Inferior parietal cortex (tissue), 1 donor: Measurements from ENCODE around the gene GAS2.
"Not testable (repeated sequence)": the region's sequence is repeated elsewhere in the genome, so short reads cannot be mapped to it uniquely, and the experiment has no call there.

Experiments used
- DNase-seq: peaks from one replicate; pipeline ENCODE4 v3.0.0-alpha.2; 2016; ENCODE audit errors: extremely low spot score

Gene GAS2

DNA sequence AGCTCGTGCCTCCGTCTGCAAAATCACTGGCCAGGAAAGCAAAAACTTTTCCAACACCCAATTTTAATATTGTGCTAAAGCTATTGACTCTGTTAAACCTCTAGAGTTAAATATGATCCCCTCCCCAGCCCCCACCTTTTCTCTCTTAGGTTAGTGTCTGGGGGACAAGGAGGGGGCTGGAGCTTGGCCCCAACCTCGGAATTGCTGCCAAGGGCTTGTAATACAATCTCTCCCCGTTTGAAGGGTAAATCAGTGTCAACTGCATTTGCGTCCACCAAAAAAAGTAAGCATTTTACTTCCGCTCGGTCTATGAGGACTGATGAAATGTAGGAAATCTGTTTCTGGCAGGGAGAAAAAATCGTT lies at the start of gene GAS2:
TSS of gene GAS2 (plus strand) at position 287 of the 363 bp plus-strand sequence. CDS start 8,259 bp downstream, outside the sequence.
- DNase-seq = no peak

DNA sequence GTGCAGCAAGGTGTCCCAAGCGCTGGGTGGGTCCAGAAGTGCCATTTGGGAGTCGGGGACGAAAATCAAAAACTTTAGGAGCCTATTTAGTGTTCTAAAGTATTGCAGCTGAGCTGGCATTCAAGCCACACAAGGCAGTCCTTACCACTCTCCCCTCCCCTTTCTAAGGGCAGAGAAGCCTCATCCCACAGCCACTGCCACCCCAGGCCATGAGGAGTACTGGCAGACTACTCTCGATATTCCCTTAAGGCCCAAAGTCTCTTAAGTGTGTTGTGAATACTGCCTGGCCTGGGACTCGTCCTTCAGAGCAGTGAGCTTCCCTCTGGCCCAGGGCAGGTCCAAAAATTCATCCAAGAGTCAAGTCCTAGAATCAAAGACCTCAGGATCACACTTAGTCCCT lies 48.5 kb upstream of the GAS2 start:
- no peak for DNase-seq

DNA sequence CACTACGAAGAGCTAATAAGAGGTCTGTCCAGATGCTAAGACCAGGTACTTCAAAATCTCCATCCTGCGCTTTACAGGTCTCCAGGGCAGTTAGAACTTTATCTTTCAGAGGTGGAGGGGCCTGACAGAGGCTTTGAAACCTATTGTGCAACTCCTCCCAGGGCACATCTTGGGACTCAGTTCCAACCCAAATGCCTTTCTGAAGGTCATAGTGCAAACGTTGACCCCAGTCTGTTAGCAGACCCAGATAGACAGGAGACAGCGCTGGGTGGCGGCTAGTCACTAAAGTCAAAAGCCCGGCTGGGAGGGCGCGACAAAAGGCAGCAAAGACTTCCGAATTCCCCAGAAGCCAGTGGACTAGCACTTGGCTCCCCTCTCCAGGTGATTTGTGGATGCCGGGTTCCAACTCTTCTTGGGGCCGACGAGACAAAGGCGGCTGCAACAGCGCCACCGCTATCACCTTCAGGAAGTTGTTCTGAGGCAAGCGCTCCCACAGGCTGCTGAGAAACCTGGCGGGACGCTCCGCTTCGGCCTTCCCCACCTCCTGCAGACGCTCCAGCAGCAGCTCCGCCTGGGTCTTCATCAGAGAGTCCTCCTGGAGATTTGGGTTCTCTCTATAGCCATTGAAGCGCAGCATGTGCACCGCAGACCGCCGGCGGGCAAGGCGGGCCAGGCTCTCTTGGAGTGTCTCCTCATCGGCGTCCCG lies 41.5 kb upstream of the GAS2 start:
- DNase-seq = peak; percentile 67

DNA sequence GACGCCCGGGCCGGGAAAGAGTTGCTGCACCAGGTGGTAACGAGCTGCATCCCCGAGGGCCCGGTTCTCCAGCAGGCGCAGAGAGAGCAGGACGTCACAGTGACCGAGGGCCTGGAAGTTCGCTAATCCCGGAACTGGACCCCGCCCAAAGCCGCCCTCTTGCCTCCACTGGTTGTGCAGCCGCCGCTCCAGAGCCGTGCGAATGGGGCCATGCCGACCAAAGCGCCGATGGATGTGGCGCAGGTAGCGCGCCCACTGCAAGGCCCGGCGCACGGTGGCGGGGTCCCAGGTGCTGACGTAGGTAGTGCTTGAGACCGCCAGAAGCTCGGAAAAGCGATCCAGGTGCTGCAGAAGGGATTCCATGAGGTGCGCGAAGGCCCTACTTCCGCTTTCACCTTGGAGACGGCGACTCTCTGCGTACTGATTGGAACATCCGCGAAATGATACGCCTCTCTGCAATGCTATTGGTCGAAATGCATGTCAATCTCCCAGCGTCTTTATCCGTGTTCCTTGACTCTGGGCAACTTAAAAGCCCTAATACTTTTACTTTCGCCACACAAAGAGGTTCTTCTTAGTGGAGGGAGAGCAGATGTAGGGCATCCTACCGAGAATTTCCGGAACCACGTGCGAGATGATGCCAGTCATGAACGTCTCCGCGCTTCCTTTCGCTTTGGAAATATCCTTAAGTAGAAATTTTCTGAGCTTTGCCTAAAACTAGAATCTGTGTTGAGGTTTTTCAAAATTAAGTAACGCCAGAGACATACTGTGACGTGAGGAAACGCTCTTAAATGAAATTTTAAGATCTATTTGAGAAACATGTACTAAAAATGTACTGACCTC lies 40.7 kb upstream of the GAS2 start, which contains the start of gene FANCF:
TSS of gene FANCF (minus strand) at position 376 of the 840 bp plus-strand sequence. CDS start at position 363, 13 bp downstream.
- DNase-seq = peak; percentile 100

DNA sequence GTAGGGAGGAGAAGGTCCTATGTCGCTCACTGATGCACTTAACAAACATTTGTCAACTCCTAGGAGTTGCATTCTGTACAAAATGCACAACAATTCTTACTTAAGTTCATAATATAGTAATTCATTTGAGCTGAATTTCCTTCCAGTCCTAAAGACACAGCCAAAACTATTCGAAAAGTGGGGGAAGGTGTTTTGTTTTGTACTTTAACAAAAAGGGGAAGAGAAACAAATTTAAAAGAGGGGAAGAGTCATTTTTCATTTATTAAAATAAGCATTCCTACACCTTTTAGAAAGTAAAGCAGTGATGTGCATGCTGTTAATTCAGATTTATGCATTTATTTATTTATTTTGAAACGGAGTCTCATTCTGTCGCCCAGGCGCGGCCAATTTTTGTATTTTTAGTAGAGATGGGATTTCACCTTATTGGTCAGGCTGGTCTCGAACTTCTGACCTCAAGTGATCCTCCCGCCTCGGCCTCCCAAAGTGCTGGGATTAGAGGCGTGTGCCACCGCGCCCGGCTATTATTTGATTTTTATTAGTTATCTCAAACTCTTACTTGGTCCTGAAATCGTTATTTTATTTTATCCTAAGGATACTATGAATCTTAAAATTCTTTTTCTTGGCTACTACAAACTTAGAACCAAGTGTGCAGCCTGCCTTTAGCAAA lies 39.7 kb upstream of the GAS2 start:
- no peak for DNase-seq

DNA sequence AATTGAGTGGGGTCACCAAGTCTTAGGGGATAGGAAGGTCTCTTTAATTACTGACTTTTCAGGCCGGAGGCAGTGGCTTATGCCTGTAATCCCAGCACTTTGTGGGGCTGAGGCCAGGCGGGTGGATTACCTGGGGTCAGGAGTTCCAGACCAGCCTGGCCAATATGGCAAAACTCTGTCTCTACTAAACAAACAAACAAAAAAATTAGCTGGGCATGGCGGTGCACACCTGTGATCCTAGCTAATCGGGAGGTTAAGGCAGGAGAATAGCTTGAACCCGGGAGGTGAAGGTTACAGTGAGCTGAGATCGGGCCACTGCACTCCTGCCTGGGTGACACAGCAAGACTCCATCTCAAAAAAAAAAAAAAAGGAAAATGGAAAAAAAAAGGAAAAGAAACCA lies 39.0 kb upstream of the GAS2 start:
- DNase-seq = no peak

DNA sequence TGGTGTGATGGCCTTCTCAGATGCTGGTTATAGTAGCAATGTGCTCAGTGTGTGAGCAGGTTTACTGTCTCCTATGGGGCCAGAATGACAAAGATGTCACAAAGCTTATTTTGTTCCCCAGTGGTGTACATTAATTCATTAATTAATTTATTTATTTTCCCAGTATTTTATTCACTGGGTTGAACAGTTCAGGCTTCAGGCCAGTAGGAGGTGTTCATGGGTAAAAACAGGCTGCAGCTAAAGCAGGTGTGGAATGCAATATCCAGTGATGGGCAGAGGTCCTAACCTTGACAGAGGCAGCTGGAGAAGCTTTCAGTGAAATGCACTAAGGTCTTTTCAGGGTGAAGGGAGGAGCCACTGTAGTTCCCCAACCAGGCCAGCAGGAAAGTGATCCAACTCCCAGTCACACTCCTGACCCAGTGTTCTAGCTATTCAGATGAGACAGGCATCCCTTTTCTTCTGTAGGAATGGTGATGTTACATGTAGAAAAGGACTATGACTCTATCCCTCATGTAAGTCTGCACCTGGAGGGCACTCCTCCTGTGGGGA lies 33.0 kb upstream of the GAS2 start:
- no peak for DNase-seq

DNA sequence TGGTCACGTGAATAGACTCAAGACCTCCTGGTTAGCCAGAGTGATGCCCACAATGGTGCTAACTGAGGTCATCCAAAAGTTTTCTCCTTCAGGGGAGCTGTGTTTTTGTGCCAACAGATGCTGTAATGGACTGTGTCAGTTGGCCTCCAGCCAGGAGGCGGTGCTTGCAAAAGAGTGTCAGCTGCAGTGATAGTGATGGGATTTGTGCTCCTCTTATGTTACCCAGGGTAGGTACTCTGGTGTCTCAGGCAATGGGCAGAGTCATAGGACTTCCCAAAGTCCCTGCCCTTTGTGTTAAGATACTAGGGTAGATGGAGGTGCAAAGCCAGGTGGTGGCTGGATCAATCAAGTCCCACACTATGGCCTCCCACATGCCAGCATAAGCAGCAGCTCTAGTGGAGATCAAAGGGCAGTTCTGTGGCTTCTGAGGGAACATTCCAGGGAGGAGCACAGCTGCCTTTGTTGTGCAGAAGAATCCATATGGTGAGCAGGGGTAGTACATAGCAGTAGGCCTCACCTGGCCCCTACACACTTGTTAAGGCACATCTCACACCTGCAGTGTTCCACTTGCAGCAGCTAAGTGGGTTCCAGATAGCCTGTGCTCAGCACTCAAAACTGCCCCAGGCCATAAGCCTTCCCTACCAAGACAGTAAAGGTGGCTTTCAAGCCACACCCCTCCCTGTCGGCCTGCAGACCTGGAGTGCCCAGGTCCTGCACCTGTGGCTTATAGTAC lies 31.3 kb upstream of the GAS2 start:
- DNase-seq = no peak

DNA sequence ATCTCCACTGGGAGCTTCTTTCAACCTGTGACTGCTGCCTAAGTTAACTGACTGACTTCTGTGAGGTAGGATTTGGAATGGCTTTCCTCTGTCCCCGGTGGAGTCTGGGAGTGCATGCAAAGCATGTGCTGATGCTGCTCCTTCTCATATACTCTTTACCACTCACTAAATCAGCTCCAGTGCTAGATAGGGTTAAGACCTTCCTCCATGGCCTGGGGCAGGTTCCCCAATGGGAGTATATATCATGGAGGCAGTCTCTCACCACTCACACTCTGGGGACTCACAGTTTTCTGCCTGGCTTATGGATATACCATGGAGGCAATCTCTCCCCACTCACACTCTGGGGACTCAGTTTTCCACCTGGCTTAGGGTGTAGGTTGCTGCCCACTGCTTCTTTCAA lies 30.7 kb upstream of the GAS2 start:
- no peak for DNase-seq

DNA sequence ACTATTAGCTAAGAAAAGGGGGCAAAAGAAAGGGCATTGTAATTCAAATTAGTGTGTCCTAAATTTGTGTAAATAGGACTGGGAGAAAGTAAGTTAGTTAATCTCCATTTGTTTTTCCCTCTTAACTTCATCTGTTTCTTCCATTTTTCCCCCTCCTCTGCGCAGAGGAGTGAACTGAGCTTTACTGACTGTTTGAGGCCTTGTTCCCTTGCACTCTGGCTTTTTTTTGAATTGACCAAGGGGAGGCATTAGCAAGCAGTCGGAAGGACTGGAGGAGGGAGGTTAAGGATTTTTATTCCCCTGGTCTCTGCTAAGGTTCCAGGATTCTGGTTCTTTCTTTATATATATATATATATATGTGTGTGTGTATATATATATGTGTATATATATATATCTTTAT lies 25.5 kb upstream of the GAS2 start:
- no peak for DNase-seq

DNA sequence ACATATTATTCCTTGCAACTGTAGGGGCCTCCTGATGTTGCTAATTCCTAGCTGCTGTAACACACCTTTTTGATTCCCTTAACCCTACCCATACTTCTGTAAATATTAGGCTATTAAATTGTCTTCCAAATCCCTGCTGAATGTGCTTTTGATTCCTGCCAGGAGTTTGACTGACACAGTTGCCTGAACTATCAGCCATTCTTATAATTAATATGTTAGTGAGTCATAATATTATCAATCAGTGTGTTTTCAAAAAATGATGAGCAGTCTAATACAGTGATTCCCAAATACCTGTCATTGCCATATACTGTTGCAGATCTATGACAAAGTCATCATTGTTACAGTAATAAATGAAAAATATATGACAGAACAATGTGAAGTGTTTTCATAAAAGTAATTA lies 24.9 kb upstream of the GAS2 start:
- DNase-seq = no peak

DNA sequence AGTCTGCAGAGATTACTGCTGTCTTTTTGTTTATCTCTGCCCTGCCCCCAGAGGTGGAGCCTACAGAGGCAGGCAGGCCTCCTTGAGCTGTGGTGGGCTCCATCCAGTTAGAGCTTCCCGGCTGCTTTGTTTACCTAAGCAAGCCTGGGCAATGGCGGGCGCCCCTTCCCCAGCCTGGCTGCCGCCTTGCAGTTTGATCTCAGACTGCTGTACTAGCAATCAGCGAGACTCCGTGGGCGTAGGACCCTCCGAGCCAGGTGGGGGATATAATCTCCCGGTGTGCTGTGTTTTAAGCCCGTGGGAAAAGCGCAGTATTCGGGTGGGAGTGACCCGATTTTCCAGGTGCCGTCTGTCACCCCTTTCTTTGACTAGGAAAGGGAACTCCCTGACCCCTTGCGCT lies 14.1 kb upstream of the GAS2 start:
- DNase-seq = not testable (repeated sequence)

DNA sequence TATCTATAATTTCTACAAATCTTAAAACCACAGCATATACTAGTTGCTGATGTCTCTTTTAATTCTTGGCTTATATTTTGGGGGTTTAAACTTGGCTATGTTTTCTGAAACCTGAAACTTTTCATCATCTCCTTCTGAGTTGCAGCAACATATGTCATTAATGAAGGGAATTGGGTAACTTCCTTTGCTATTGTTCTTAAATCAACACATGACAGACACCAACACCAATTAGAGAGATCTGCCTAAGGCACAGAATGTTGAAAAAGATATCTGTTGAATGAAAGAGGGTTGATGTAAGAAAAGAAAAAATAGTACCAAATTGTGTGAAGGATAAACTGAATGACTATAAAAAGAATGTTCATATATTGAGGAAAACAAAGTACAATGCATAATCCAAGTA lies 10.3 kb upstream of the GAS2 start:
- no peak for DNase-seq

DNA sequence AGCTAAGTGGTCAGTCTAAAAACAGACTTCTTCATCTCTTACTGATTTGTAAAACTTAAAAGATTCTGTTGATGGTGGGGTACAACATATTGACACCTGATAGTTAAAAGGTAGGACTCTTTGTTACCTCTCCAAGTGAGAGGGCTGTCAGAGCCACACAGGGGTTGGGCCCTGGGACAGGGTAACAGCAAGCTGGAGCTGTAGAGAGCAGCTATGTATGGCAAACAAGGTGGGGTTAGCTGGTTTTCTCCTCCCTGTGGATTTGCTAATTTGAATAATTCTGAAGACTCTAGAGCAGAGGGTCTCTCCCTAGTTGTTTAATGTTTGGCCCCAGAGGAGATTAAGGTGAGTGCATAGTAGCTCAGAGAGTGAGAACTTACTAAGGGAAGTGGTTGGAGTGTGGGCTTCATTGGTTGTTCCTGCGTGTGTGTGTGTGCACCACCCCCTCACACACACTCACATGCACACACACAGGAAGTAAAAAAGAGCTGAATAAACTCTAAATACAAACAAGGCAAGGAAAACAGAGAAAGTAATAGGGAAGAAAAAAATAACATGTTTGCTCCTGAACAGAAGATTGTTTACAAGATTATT lies 9.2 kb upstream of the GAS2 start:
- no peak for DNase-seq

DNA sequence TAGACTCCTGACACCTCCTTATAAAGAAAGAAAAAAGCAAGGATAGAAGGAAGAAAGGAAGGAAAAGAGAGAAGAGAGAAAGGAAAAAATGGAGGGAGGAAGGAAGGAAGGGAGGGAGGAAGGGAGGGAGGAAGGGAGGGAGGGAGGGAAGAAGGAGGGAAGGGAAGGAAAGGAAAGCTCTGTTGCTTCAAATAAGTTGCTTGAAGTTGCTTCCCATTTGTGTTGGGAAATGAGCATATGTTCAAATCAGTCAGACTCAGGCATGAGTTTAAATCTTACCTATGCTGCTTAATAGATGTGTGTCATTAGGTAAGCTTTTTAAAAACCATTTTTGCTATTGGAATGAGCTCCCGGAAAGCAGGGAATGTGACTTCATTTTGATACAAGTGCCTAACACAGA lies 6.6 kb upstream of the GAS2 start:
- no peak for DNase-seq

DNA sequence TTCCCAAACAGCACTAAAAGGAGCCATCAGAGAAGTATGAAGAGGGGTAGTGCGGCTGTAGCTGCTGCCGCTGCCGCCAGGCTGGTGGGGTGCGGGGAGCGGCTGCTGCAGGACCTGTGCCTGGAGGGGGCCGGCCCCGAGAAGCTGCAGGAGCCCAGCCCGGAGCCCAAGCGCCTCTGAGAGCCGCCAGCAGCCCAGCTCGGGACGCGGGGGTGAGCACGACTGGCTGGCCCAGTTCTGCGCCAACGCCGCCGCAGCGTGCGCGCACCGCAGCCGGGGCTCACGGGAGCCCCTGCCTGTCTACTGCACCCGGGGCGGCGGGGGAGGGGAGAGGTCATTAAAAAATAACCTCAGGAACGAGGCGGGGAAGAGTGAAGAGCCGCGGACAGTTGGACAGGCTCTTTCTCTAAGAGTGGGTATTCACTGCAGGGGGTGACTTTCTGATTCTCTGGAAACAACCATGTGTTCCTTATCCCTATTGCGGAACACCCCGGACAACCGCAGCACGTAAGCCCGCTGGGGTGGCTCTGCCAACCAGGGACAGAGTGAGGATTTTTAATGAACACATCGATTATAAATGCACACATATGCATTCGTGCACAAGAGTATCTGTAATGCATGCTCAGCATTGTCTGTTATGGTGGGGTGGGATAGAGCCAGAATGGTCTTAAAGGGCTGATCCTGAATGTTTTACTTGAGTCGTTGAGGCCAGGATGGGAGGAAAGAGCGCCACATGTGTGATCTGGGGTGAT lies 453 bp downstream of the GAS2 start:
- DNase-seq = no peak

DNA sequence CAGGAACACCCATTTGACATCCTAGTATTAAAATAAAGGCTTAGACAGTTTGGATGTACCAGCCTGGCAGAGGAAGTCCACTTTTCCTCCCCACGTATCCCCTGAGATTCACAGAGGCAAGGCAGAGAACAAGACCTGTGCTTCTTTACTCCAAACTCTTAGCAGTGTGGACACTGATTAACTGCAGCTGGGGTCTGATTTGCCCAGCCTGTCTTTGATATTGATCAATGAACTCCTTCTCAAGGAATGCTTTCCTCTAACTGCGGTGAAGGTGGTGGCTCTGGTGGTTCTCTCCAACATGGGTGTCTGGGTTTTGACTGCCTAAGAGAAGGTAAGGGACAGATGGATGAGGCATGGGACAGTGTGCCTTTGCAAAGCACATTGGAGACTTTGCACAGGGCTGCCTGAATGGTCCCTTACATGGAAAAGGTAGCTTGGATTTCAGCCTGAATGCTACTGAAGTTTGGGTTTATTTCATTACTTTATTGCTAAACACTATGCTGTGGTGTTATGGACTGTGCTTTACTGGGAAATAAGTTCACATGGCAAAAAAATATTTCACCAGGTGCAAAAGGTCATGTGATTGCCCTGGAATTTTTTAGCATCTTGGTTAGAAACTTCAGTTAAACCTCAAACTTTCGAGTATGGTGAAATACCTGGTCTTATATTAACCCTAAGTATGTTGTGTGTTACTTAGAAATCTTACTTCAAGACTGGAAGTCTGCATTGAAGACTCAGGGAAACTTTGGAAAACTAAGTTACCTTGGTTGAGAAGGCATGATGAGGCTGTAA lies 1.8 kb downstream of the GAS2 start:
- no peak for DNase-seq

DNA sequence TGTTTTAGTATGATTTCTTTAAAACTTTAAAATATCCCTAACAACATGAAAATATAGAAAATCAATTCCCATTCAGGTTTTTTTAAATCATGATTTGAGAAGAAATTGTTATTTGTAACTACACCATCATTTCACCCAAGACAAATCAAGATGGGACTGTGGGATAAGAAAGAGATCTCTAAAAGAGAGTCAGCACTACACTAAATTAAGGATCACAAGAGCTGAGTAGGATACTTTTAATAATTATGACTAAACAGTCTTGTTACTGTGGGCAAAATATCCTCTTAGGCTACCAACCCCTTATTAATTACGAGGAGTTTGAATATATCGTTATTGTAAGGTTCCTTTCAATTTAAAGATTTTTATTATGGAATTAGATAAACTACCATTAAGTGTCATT lies 3.0 kb downstream of the GAS2 start:
- no peak for DNase-seq

DNA sequence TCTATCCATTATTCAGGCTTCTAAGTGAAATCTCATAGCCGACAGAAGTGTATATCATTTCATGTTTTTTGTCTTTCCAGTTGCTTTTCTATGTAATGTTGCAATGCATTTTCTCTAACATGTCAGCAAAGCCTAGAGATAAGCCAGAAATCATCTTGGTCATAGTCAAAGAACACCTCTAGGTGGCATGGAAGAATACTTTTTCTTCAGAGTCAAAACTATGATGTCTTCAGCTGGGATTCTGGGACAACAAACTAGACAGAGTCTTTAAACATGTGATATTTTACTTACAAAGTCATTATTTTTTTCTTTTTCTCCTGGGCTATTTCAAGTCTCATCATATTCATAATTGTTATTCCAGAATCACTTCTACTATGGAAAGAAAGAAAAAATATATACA lies 4.4 kb downstream of the GAS2 start:
- DNase-seq = peak; percentile 61

DNA sequence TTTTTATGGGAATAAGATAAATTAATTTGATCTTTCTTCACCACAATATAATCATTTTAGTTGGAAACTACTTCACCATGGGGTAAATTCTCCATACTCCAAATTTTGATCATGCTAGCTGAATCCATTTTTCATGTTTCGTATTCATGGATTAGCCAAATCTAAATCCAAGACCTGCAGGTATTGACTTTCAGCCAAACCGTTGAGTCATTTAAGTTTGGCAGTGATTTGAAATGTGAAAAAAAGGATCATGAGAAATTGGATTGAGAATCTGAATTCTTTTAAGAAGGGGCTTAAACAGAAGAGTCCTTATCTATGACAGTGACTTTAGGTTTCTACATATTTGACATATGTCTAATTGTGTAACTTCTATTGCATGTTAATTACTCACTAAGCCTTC lies 5.3 kb downstream of the GAS2 start:
- no peak for DNase-seq
